ENCODE data around the gene GPR141.

- TF ChIP-seq BACH2 (CRISPR knock-in tag; IDR thresholded peaks at IDR 0.05; ENCODE audit: borderline replicate concordance) = no peak
- no peak for TF ChIP-seq TSHZ2 (CRISPR knock-in tag; IDR thresholded peaks at IDR 0.05)
- TF ChIP-seq PATZ1 (CRISPR knock-in tag; IDR thresholded peaks at IDR 0.05; ENCODE audit: borderline replicate concordance) = no peak
- TF ChIP-seq SNAI2 (CRISPR knock-in tag; IDR thresholded peaks at IDR 0.05) = no peak
- TF ChIP-seq ARNTL (CRISPR knock-in tag; IDR thresholded peaks at IDR 0.05; ENCODE audit: borderline replicate concordance, low read depth) = no peak
These were observed 18.1 kb upstream of the GPR141 start for GRCh38 chr7:37665352-37666022.
